ENCODE results near the gene SLC38A8.

GRCh38 chr16:84040823-84041820, 1.5 kb downstream of the SLC38A8 start:
- no peak for TF ChIP-seq MAX (IDR thresholded peaks at IDR 0.05)
- no peak for TF ChIP-seq RAD21 (IDR thresholded peaks at IDR 0.05; ENCODE audit: low read depth)
- TF ChIP-seq TAF1 (IDR thresholded peaks at IDR 0.05; ENCODE audit: low read depth): no peak
- no peak for TF ChIP-seq REST (IDR thresholded peaks at IDR 0.05; ENCODE audit: low read depth)
- no peak for TF ChIP-seq CREB1 (IDR thresholded peaks at IDR 0.05; ENCODE audit: low read depth)
- no peak for TF ChIP-seq NFIC (IDR thresholded peaks at IDR 0.05)
- TF ChIP-seq TCF12 (IDR thresholded peaks at IDR 0.05; ENCODE audit: low read depth): no peak
- no peak for TF ChIP-seq YY1 (IDR thresholded peaks at IDR 0.05; ENCODE audit: low read depth)
